H1 (cell line): Measurements from ENCODE around the gene AQP6. TPM values are rescaled to one million over a fixed set of nuclear protein-coding genes. Genes with fewer than 3 reads are reported as not detected.

Experiments
- CTBP2 ChIP-seq: IDR thresholded peaks from 2 replicates; pipeline ENCODE4 v1.7.0; 2011; ENCODE audit warnings: borderline replicate concordance, mild to moderate bottlenecking, moderate library complexity, mixed read lengths, low read length; ENCODE audit not compliant: insufficient read depth, insufficient read length
- polyA plus RNA-seq, 7 experiments: library from polyadenylated mRNA; depleted of rRNA in 3 of 7; stranded (reverse) in 5 of 7; unstranded in 2 of 7; fragments of >200 nt in 5 of 7; fragments of 200-250 nt in 2 of 7; gene quantifications; 1 replicate in 5 of 7; 2 replicates in 1 of 7; 4 replicates in 1 of 7; pipeline versions ENCODE4 v1.2.1 to v1.2.3, GENCODE V29; 2011 to 2013; ENCODE audit warnings: missing spikeins in 2 of 7, mixed read lengths in 2 of 7
- total RNA-seq: library from RNA; stranded (reverse); fragmentation: NEBNext Ultra II Directional; extraction: Animal tissue kit (Norgen Biotek cat#: 25700); gene quantifications from 2 replicates; pipeline ENCODE4 v1.2.1, GENCODE V29; 2021
- TF ChIP-seq, protein P1 (sequence below): IDR thresholded peaks from 2 replicates; pipeline ENCODE4 v1.6.1; 2011; ENCODE audit warnings: low read length, improper control_type of control experiment

Gene AQP6
- total and polyA plus RNA-seq, 2 of the 8 experiments (the other 6 are each of a cell fraction or from before 2014, with no cell fraction given), result 0.03 to 0.17 TPM

GRCh38 chr12:50004696-50005095, 31.9 kb downstream of the AQP6 start (continued):
- TF ChIP-seq, protein P1, sequence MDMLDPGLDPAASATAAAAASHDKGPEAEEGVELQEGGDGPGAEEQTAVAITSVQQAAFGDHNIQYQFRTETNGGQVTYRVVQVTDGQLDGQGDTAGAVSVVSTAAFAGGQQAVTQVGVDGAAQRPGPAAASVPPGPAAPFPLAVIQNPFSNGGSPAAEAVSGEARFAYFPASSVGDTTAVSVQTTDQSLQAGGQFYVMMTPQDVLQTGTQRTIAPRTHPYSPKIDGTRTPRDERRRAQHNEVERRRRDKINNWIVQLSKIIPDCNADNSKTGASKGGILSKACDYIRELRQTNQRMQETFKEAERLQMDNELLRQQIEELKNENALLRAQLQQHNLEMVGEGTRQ, result no peak
- TF ChIP-seq CTBP2, result no peak
